PC-3 (cell line): ENCODE measurements around the gene ARMC7.

ENCODE experiments used
- EZH2 ChIP-seq: fragments of 300-600 bp; sonication (generic); IDR thresholded peaks from one replicate; pipeline ENCODE4 v1.6.1; 2017; ENCODE audit warnings: antibody characterized with exemption, mild to moderate bottlenecking, low read length; ENCODE audit not compliant: unreplicated experiment
- TF ChIP-seq, protein P1 (sequence below): fragments of 300-600 bp; sonication (generic); conservative IDR thresholded peaks from 2 replicates; pipeline ENCODE4 v1.5.1; 2017; ENCODE audit warnings: antibody characterized with exemption, low read depth, mild to moderate bottlenecking, low read length

- TF ChIP-seq, protein P1, sequence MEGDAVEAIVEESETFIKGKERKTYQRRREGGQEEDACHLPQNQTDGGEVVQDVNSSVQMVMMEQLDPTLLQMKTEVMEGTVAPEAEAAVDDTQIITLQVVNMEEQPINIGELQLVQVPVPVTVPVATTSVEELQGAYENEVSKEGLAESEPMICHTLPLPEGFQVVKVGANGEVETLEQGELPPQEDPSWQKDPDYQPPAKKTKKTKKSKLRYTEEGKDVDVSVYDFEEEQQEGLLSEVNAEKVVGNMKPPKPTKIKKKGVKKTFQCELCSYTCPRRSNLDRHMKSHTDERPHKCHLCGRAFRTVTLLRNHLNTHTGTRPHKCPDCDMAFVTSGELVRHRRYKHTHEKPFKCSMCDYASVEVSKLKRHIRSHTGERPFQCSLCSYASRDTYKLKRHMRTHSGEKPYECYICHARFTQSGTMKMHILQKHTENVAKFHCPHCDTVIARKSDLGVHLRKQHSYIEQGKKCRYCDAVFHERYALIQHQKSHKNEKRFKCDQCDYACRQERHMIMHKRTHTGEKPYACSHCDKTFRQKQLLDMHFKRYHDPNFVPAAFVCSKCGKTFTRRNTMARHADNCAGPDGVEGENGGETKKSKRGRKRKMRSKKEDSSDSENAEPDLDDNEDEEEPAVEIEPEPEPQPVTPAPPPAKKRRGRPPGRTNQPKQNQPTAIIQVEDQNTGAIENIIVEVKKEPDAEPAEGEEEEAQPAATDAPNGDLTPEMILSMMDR = no peak
- TF ChIP-seq EZH2 = no peak
Observed at GRCh38 chr17:75098861-75099260, 10.9 kb upstream of the ARMC7 start.
